Glutamatergic neuron (in vitro differentiated cells): ENCODE results near the gene SYF2. TPM values are rescaled to one million over a fixed set of nuclear protein-coding genes. Genes with fewer than 3 reads are reported as not detected.
A peak's percentile ranks its signal among the peaks of the same experiment; 100 is the strongest.

Experiments
- DNase-seq: peaks from one replicate; pipeline ENCODE4 v3.0.0; 2022
- H3K27ac Mint-ChIP-seq: one replicate; pipeline ENCODE4 v1.8.0; 2020; ENCODE audit warnings: mild to moderate bottlenecking, mixed read lengths, inconsistent platforms; ENCODE audit not compliant: unreplicated experiment
- H3K27me3 Mint-ChIP-seq: one replicate; pipeline ENCODE4 v1.8.0; 2020; ENCODE audit warnings: mild to moderate bottlenecking, moderate library complexity, mixed read lengths, inconsistent platforms; ENCODE audit not compliant: unreplicated experiment
- H3K36me3 Mint-ChIP-seq: one replicate; pipeline ENCODE4 v1.8.0; 2020; ENCODE audit warnings: mild to moderate bottlenecking, mixed read lengths, inconsistent platforms; ENCODE audit not compliant: unreplicated experiment
- H3K4me1 Mint-ChIP-seq: one replicate; pipeline ENCODE4 v1.8.0; 2020; ENCODE audit warnings: mild to moderate bottlenecking, low read depth, mixed read lengths, inconsistent platforms; ENCODE audit not compliant: unreplicated experiment
- H3K4me3 Mint-ChIP-seq: one replicate; pipeline ENCODE4 v1.8.0; 2020; ENCODE audit warnings: mild to moderate bottlenecking, mixed read lengths, inconsistent platforms; ENCODE audit not compliant: unreplicated experiment
- H3K9me3 Mint-ChIP-seq: one replicate; pipeline ENCODE4 v1.8.0; 2020; ENCODE audit warnings: mild to moderate bottlenecking, moderate library complexity, mixed read lengths, inconsistent platforms; ENCODE audit not compliant: unreplicated experiment
- CTCF ChIP-seq: fragments of 200-600 bp; sonication (generic); IDR thresholded peaks from one replicate; pipeline ENCODE4 v1.5.0; 2021; ENCODE audit not compliant: partially characterized antibody, unreplicated experiment
- total RNA-seq: library from RNA; stranded (reverse); fragmentation: NEBNext Ultra II Directional; extraction: Animal tissue kit (Norgen Biotek cat#: 25700); gene quantifications from one replicate; pipeline ENCODE4 v1.2.1, GENCODE V29; 2021; ENCODE audit not compliant: unreplicated experiment

The SYF2 gene
- total RNA-seq, 1 donor from 2014 or later = 32.6 TPM

GRCh38 chr1:25197982-25198662 is 34.2 kb downstream of the SYF2 start:
- DNase-seq = no peak
- peaks cover 25% of the 10 kb centered on the region for H3K4me1 Mint-ChIP-seq
- peak overlapping the region; percentile 5 for H3K4me3 Mint-ChIP-seq

GRCh38 chr1:25197235-25197975 is 34.9 kb downstream of the SYF2 start:
- no peak for DNase-seq
- H3K36me3 Mint-ChIP-seq = no peaks in the 10 kb centered on the region
- peak overlapping the region; percentile 3 for H3K4me3 Mint-ChIP-seq
- peaks cover 5% of the 10 kb centered on the region for H3K9me3 Mint-ChIP-seq
- H3K27me3 Mint-ChIP-seq = peaks cover 11% of the 10 kb centered on the region
- TF ChIP-seq CTCF = no peak
- peaks cover 25% of the 10 kb centered on the region for H3K4me1 Mint-ChIP-seq
- no peak overlapping the region for H3K27ac Mint-ChIP-seq

More at GRCh38 chr1:25197982-25198662, 34.2 kb downstream of the SYF2 start:
- TF ChIP-seq CTCF = no peak
- no peaks in the 10 kb centered on the region for H3K36me3 Mint-ChIP-seq
- peaks cover 11% of the 10 kb centered on the region for H3K27me3 Mint-ChIP-seq
- peaks cover 5% of the 10 kb centered on the region for H3K9me3 Mint-ChIP-seq
- peak overlapping the region; percentile 3 for H3K27ac Mint-ChIP-seq

- Mint-ChIP-seq H3K36me3 (no peaks in the 10 kb centered on the region), H3K9me3 (peaks cover 5% of the 10 kb centered on the region), H3K27me3 (peaks cover 9% of the 10 kb centered on the region), H3K4me3 (no peak overlapping the region), H3K4me1 (peaks cover 25% of the 10 kb centered on the region), H3K27ac (no peak overlapping the region)
- no peak for TF ChIP-seq CTCF
- DNase-seq = no peak
Observed at GRCh38 chr1:25196830-25197229, 35.5 kb downstream of the SYF2 start.

GRCh38 chr1:25195835-25196234 is 36.5 kb downstream of the SYF2 start:
- peaks cover 5% of the 10 kb centered on the region for H3K9me3 Mint-ChIP-seq
- no peak overlapping the region for H3K4me3 Mint-ChIP-seq
- no peaks in the 10 kb centered on the region for H3K36me3 Mint-ChIP-seq
- TF ChIP-seq CTCF = no peak
- peaks cover 8% of the 10 kb centered on the region for H3K27me3 Mint-ChIP-seq
- H3K4me1 Mint-ChIP-seq = peaks cover 27% of the 10 kb centered on the region
- DNase-seq = no peak
- no peak overlapping the region for H3K27ac Mint-ChIP-seq

- H3K27me3 Mint-ChIP-seq = peaks cover 5% of the 10 kb centered on the region
- no peaks in the 10 kb centered on the region for H3K36me3 Mint-ChIP-seq
- no peak overlapping the region for H3K4me3 Mint-ChIP-seq
- H3K27ac Mint-ChIP-seq = no peak overlapping the region
- H3K4me1 Mint-ChIP-seq = peaks cover 25% of the 10 kb centered on the region
- TF ChIP-seq CTCF = no peak
- H3K9me3 Mint-ChIP-seq = peaks cover 5% of the 10 kb centered on the region
- DNase-seq = no peak
Observed at GRCh38 chr1:25194572-25195020, 37.7 kb downstream of the SYF2 start.
